CD4-positive, CD25-positive, alpha-beta regulatory T cell (primary cell): ENCODE results near the gene WDR27. TPM values are rescaled to one million over a fixed set of nuclear protein-coding genes. Genes with fewer than 3 reads are reported as not detected.

Experiments
- ATAC-seq, 2 donors: fragments of 150-1000 bp; cut with Tn5 transposase; one replicate each; pipeline ENCODE4 v1.10.0; 2021; ENCODE audit warnings: low read depth in 2 of 2, moderate number of reproducible peaks in 2 of 2, moderate library complexity in 1 of 2
- DNase-seq, 3 donors: peaks; one replicate each; pipeline versions ENCODE4 v3.0.0 to v3.0.0-alpha.2; 2012 to 2022; ENCODE audit warnings: mixed read lengths in 1 of 3
- H3K27ac ChIP-seq: one replicate; pipeline ENCODE4 v1.7.0; 2013; ENCODE audit warnings: mild to moderate bottlenecking, low read length; ENCODE audit not compliant: insufficient read depth, poor library complexity, severe bottlenecking
- H3K27me3 ChIP-seq: one replicate; pipeline ENCODE4 v1.7.0; 2013; ENCODE audit warnings: low read length; ENCODE audit not compliant: control insufficient read depth, insufficient read depth
- H3K36me3 ChIP-seq: one replicate; pipeline ENCODE4 v1.7.0; 2013; ENCODE audit warnings: mild to moderate bottlenecking, low read length, moderate library complexity; ENCODE audit not compliant: control insufficient read depth, insufficient read depth
- H3K4me1 ChIP-seq: 2 replicates; pipeline ENCODE4 v1.7.0; 2013; ENCODE audit warnings: mild to moderate bottlenecking, low read length; ENCODE audit not compliant: insufficient read depth, control insufficient read depth, poor library complexity, severe bottlenecking
- H3K4me3 ChIP-seq: one replicate; pipeline ENCODE4 v1.7.0; 2013; ENCODE audit warnings: low read depth, mild to moderate bottlenecking, low read length, moderate library complexity
- H3K9me3 ChIP-seq, 2 experiments: 1 replicate in 1 of 2; 2 replicates in 1 of 2; pipeline ENCODE4 v1.7.0; 2013; ENCODE audit warnings: low read length in 2 of 2, mild to moderate bottlenecking in 1 of 2, moderate library complexity in 1 of 2; ENCODE audit not compliant: control insufficient read depth in 2 of 2
- H3K27ac Mint-ChIP-seq, 3 donors: one replicate each; pipeline ENCODE4 v1.8.0; 2020 to 2022; ENCODE audit warnings: mild to moderate bottlenecking in 3 of 3, mixed read lengths in 3 of 3, moderate library complexity in 2 of 3
- H3K27me3 Mint-ChIP-seq: one replicate; pipeline ENCODE4 v1.8.0; 2022; ENCODE audit warnings: mild to moderate bottlenecking, mixed read lengths
- H3K36me3 Mint-ChIP-seq: one replicate; pipeline ENCODE4 v1.8.0; 2020; ENCODE audit warnings: mixed read lengths
- H3K4me1 Mint-ChIP-seq, 4 donors: one replicate each; pipeline ENCODE4 v1.8.0; 2020 to 2022; ENCODE audit warnings: mixed read lengths in 4 of 4, mild to moderate bottlenecking in 1 of 4
- H3K4me3 Mint-ChIP-seq, 4 donors: one replicate each; pipeline ENCODE4 v1.8.0; 2020 to 2022; ENCODE audit warnings: mild to moderate bottlenecking in 4 of 4, mixed read lengths in 4 of 4, moderate library complexity in 3 of 4
- H3K9me3 Mint-ChIP-seq, 7 donors: one replicate each; pipeline ENCODE4 v1.8.0; 2020 to 2022; ENCODE audit warnings: mixed read lengths in 7 of 7, mild to moderate bottlenecking in 3 of 7, moderate library complexity in 2 of 7
- polyA plus RNA-seq, 4 donors: library from polyadenylated mRNA; unstranded; fragments of 300-500 nt; fragmentation: Illumina TruSeq; gene quantifications; one replicate each; pipeline ENCODE4 v1.2.3, GENCODE V29; 2021
- total RNA-seq: library from RNA; stranded (reverse); gene quantifications from one replicate; pipeline ENCODE4 v1.2.3, GENCODE V29; 2022

WDR27 gene
- total and polyA plus RNA-seq, 5 donors from 2014 or later = 3.7 to 30.7 (median 5.1) TPM

- Mint-ChIP-seq H3K27me3 (peaks cover 5% of the 10 kb centered on the region), H3K4me3 (no peak overlapping the region)
These were observed 211.0 kb downstream of the WDR27 start for GRCh38 chr6:169490830-169491229.

GRCh38 chr6:169490246-169490641 is 211.6 kb downstream of the WDR27 start:
- H3K27me3 Mint-ChIP-seq = peaks cover 4% of the 10 kb centered on the region
- ATAC-seq (no peak), DNase-seq (no peak)
- H3K9me3 ChIP-seq = no peaks in the 10 kb centered on the region
- no peak overlapping the region for H3K4me3 ChIP-seq
- peaks cover 0 to 2% (median 0%) of the 10 kb centered on the region in 7 donors for H3K9me3 Mint-ChIP-seq
- H3K27ac Mint-ChIP-seq = no peak overlapping the region
- no peak overlapping the region for H3K4me3 Mint-ChIP-seq
- H3K27ac ChIP-seq = no peak overlapping the region
- H3K27me3 ChIP-seq = no peaks in the 10 kb centered on the region
- no peaks in the 10 kb centered on the region for H3K36me3 ChIP-seq
- H3K4me1 Mint-ChIP-seq = no peaks in the 10 kb centered on the region
- H3K36me3 Mint-ChIP-seq = no peaks in the 10 kb centered on the region
- H3K4me1 ChIP-seq = no peaks in the 10 kb centered on the region

More at GRCh38 chr6:169490830-169491229, 211.0 kb downstream of the WDR27 start:
- Mint-ChIP-seq H3K36me3 (no peaks in the 10 kb centered on the region), H3K4me1 (no peaks in the 10 kb centered on the region), H3K9me3 (peaks cover 0 to 2% (median 0%) of the 10 kb centered on the region in 7 donors), H3K27ac (peak overlapping the region in 1 of 3 donors; percentile 7)
- DNase-seq (no peak), ATAC-seq (no peak)
- no peak overlapping the region for H3K4me3 ChIP-seq
- H3K27ac ChIP-seq = no peak overlapping the region
- no peaks in the 10 kb centered on the region for H3K27me3 ChIP-seq
- H3K36me3 ChIP-seq = no peaks in the 10 kb centered on the region
- H3K4me1 ChIP-seq = no peaks in the 10 kb centered on the region
- no peaks in the 10 kb centered on the region for H3K9me3 ChIP-seq

- no peak overlapping the region for H3K27ac ChIP-seq
- no peaks in the 10 kb centered on the region for H3K9me3 ChIP-seq
- H3K27ac Mint-ChIP-seq = no peak overlapping the region
- no peaks in the 10 kb centered on the region for H3K4me1 Mint-ChIP-seq
- ATAC-seq (no peak), DNase-seq (no peak)
- H3K9me3 Mint-ChIP-seq = peaks cover 0 to 2% (median 0%) of the 10 kb centered on the region in 7 donors
- H3K4me1 ChIP-seq = no peaks in the 10 kb centered on the region
- H3K27me3 ChIP-seq = no peaks in the 10 kb centered on the region
- H3K36me3 Mint-ChIP-seq = no peaks in the 10 kb centered on the region
- H3K27me3 Mint-ChIP-seq = no peaks in the 10 kb centered on the region
- no peak overlapping the region for H3K4me3 Mint-ChIP-seq
- H3K4me3 ChIP-seq = no peak overlapping the region
- H3K36me3 ChIP-seq = no peaks in the 10 kb centered on the region
These were observed 212.1 kb downstream of the WDR27 start for GRCh38 chr6:169489563-169490245.

- peaks cover 3% of the 10 kb centered on the region for H3K27me3 Mint-ChIP-seq
- no peak overlapping the region for H3K4me3 ChIP-seq
- H3K36me3 Mint-ChIP-seq = no peaks in the 10 kb centered on the region
- DNase-seq = no peak
- H3K27ac ChIP-seq = no peak overlapping the region
- no peaks in the 10 kb centered on the region for H3K36me3 ChIP-seq
- no peaks in the 10 kb centered on the region for H3K4me1 Mint-ChIP-seq
- H3K9me3 Mint-ChIP-seq = peaks cover 0 to 12% (median 5%) of the 10 kb centered on the region in 7 donors
- H3K27ac Mint-ChIP-seq = no peak overlapping the region
- H3K27me3 ChIP-seq = no peaks in the 10 kb centered on the region
- H3K4me3 Mint-ChIP-seq = no peak overlapping the region
- H3K4me1 ChIP-seq = no peaks in the 10 kb centered on the region
- peaks cover 0 to 4% of the 10 kb centered on the region in 2 experiments for H3K9me3 ChIP-seq
- no peak for ATAC-seq
These were observed 214.0 kb downstream of the WDR27 start for GRCh38 chr6:169487579-169488436.

GRCh38 chr6:169479783-169480495 is 221.9 kb downstream of the WDR27 start:
- Mint-ChIP-seq H3K4me3 (no peak overlapping the region), H3K27ac (no peak overlapping the region)
- ATAC-seq = no peak

GRCh38 chr6:169474362-169474761 is 227.5 kb downstream of the WDR27 start:
- peaks cover 0 to 11% of the 10 kb centered on the region in 2 experiments for H3K9me3 ChIP-seq
- Mint-ChIP-seq H3K4me1 (peaks cover 0 to 2% (median 0%) of the 10 kb centered on the region in 4 donors), H3K9me3 (peaks cover 0 to 27% (median 13%) of the 10 kb centered on the region in 7 donors), H3K36me3 (no peaks in the 10 kb centered on the region), H3K27ac (no peak overlapping the region), H3K4me3 (no peak overlapping the region), H3K27me3 (peaks cover 9% of the 10 kb centered on the region)
- H3K27ac ChIP-seq = no peak overlapping the region
- ATAC-seq (no peak), DNase-seq (no peak)
- no peaks in the 10 kb centered on the region for H3K4me1 ChIP-seq
- no peak overlapping the region for H3K4me3 ChIP-seq
- no peaks in the 10 kb centered on the region for H3K36me3 ChIP-seq
- no peaks in the 10 kb centered on the region for H3K27me3 ChIP-seq

More at GRCh38 chr6:169479783-169480495, 221.9 kb downstream of the WDR27 start:
- no peaks in the 10 kb centered on the region for H3K4me1 Mint-ChIP-seq
- Histone ChIP-seq H3K27ac (no peak overlapping the region), H3K4me3 (no peak overlapping the region), H3K36me3 (no peaks in the 10 kb centered on the region), H3K4me1 (no peaks in the 10 kb centered on the region), H3K9me3 (peaks cover 0 to 7% of the 10 kb centered on the region in 2 experiments), H3K27me3 (no peaks in the 10 kb centered on the region)
- no peak for DNase-seq
- peaks cover 3% of the 10 kb centered on the region for H3K36me3 Mint-ChIP-seq
- peaks cover 5% of the 10 kb centered on the region for H3K27me3 Mint-ChIP-seq
- H3K9me3 Mint-ChIP-seq = peaks cover 0 to 36% (median 14%) of the 10 kb centered on the region in 7 donors

GRCh38 chr6:169473663-169474062 is 228.2 kb downstream of the WDR27 start:
- no peak for ATAC-seq
- peaks cover 0 to 33% (median 15%) of the 10 kb centered on the region in 7 donors for H3K9me3 Mint-ChIP-seq
- peaks cover 9% of the 10 kb centered on the region for H3K27me3 Mint-ChIP-seq
- peaks cover 0 to 2% (median 0%) of the 10 kb centered on the region in 4 donors for H3K4me1 Mint-ChIP-seq
- Histone ChIP-seq H3K36me3 (no peaks in the 10 kb centered on the region), H3K4me3 (no peak overlapping the region), H3K9me3 (peaks cover 4 to 13% of the 10 kb centered on the region in 2 experiments), H3K27me3 (no peaks in the 10 kb centered on the region), H3K27ac (no peak overlapping the region), H3K4me1 (no peaks in the 10 kb centered on the region)
- no peak overlapping the region for H3K4me3 Mint-ChIP-seq
- H3K36me3 Mint-ChIP-seq = no peaks in the 10 kb centered on the region
- DNase-seq = no peak
- no peak overlapping the region for H3K27ac Mint-ChIP-seq
